B cell (primary cell): ENCODE results near the gene TTLL1.
A peak's percentile ranks its signal among the peaks of the same experiment; 100 is the strongest.

Experiments used
- CTCF ChIP-seq: fragments of 200-600 bp; IDR thresholded peaks from one replicate; pipeline ENCODE4 v1.8.0; 2022; ENCODE audit warnings: antibody characterized with exemption, mild to moderate bottlenecking
- EZH2 ChIP-seq: IDR thresholded peaks from 2 replicates; pipeline ENCODE4 v1.6.1; 2012; ENCODE audit warnings: borderline replicate concordance, low read depth, mild to moderate bottlenecking, moderate library complexity, low read length; ENCODE audit not compliant: insufficient read depth, poor library complexity, severe bottlenecking

- TF ChIP-seq CTCF (peak; percentile 26), EZH2 (no peak)
These were observed 21.3 kb upstream of the TTLL1 start, which contains the start of gene BIK for GRCh38 chr22:43110444-43110926.
